ENCODE measurements around the gene SMYD3. TPM values are rescaled to one million over a fixed set of nuclear protein-coding genes. Genes with fewer than 3 reads are reported as not detected.

SMYD3 gene
- total and polyA plus RNA-seq, 2 experiments from 2014 or later: 30.8 to 68.5 TPM

- Histone ChIP-seq H3K4me1 (ENCODE audit: insufficient read depth) (peaks cover 2% of the 10 kb centered on the region), H3K79me2 (no peaks in the 10 kb centered on the region), H3K4me3 (no peak overlapping the region), H3K36me3 (replicated peaks; ENCODE audit: insufficient read depth, low read depth) (no peaks in the 10 kb centered on the region), H3K9me2 (replicated peaks; ENCODE audit: insufficient read depth) (no peaks in the 10 kb centered on the region), H3K4me2 (no peak overlapping the region), H3K9me3 (ENCODE audit: low read depth) (no peaks in the 10 kb centered on the region), H3K27me3 (no peaks in the 10 kb centered on the region), H2AFZ (no peak overlapping the region), H4K20me1 (ENCODE audit: insufficient read depth, poor library complexity, severe bottlenecking) (no peaks in the 10 kb centered on the region), H3K27ac (no peak overlapping the region)
- no peak for DNase-seq (ENCODE audit: low spot score)
- TF ChIP-seq EZH2phosphoT487 (IDR thresholded peaks at IDR 0.05; ENCODE audit: low read depth, severe bottlenecking, unreplicated experiment) (no peak), EZH2 (IDR thresholded peaks at IDR 0.05; ENCODE audit: borderline replicate concordance) (no peak), CTCF (IDR thresholded peaks at IDR 0.05; ENCODE audit: poor library complexity) (no peak)
- WGBS (ENCODE audit: low lambda C conversion rate, missing lambda C conversion rate): 78% methylated on average over 4 of the region's 4 CpGs
Measured at GRCh38 chr1:246160374-246160773, 346.7 kb downstream of the SMYD3 start.

- no peaks in the 10 kb centered on the region for H4K20me1 ChIP-seq (ENCODE audit: insufficient read depth, poor library complexity, severe bottlenecking)
- no peaks in the 10 kb centered on the region for H3K4me1 ChIP-seq (ENCODE audit: insufficient read depth)
- no peak overlapping the region for H3K4me2 ChIP-seq
- 89% methylated on average over 9 of the region's 9 CpGs for WGBS (ENCODE audit: low lambda C conversion rate, missing lambda C conversion rate)
- no peaks in the 10 kb centered on the region for H3K36me3 ChIP-seq (replicated peaks; ENCODE audit: insufficient read depth, low read depth)
- TF ChIP-seq EZH2 (IDR thresholded peaks at IDR 0.05; ENCODE audit: borderline replicate concordance): no peak
- no peak overlapping the region for H3K4me3 ChIP-seq
- H3K9me2 ChIP-seq (replicated peaks; ENCODE audit: insufficient read depth): no peaks in the 10 kb centered on the region
- H3K27me3 ChIP-seq: no peaks in the 10 kb centered on the region
- H3K79me2 ChIP-seq: no peaks in the 10 kb centered on the region
- H2AFZ ChIP-seq: no peak overlapping the region
- H3K9me3 ChIP-seq (ENCODE audit: low read depth): no peaks in the 10 kb centered on the region
- no peak for DNase-seq (ENCODE audit: low spot score)
- no peak overlapping the region for H3K27ac ChIP-seq
Measured at GRCh38 chr1:246159279-246160227, 347.5 kb downstream of the SMYD3 start.

GRCh38 chr1:246158131-246158530 lies 348.9 kb downstream of the SMYD3 start:
- Histone ChIP-seq H3K79me2 (no peaks in the 10 kb centered on the region), H3K27me3 (no peaks in the 10 kb centered on the region), H3K4me1 (ENCODE audit: insufficient read depth) (no peaks in the 10 kb centered on the region), H2AFZ (no peak overlapping the region), H3K4me3 (no peak overlapping the region), H4K20me1 (ENCODE audit: insufficient read depth, poor library complexity, severe bottlenecking) (no peaks in the 10 kb centered on the region), H3K9me2 (replicated peaks; ENCODE audit: insufficient read depth) (no peaks in the 10 kb centered on the region), H3K9me3 (ENCODE audit: low read depth) (no peaks in the 10 kb centered on the region), H3K36me3 (replicated peaks; ENCODE audit: insufficient read depth, low read depth) (no peaks in the 10 kb centered on the region), H3K4me2 (no peak overlapping the region), H3K27ac (no peak overlapping the region)
- TF ChIP-seq CTCF (IDR thresholded peaks at IDR 0.05; ENCODE audit: poor library complexity) (no peak), EZH2phosphoT487 (IDR thresholded peaks at IDR 0.05; ENCODE audit: low read depth, severe bottlenecking, unreplicated experiment) (no peak), EZH2 (IDR thresholded peaks at IDR 0.05; ENCODE audit: borderline replicate concordance) (no peak)
- DNase-seq (ENCODE audit: low spot score): no peak
- whole genome bisulfite sequencing (ENCODE audit: low lambda C conversion rate, missing lambda C conversion rate): 95% methylated on average over 2 of the region's 2 CpGs

- H3K9me3 ChIP-seq (ENCODE audit: low read depth): no peaks in the 10 kb centered on the region
- no peak overlapping the region for H3K4me3 ChIP-seq
- DNase-seq (ENCODE audit: low spot score): no peak
- 84% methylated on average over 2 of the region's 2 CpGs for WGBS (ENCODE audit: low lambda C conversion rate, missing lambda C conversion rate)
- H3K79me2 ChIP-seq: no peaks in the 10 kb centered on the region
- TF ChIP-seq EZH2phosphoT487 (IDR thresholded peaks at IDR 0.05; ENCODE audit: low read depth, severe bottlenecking, unreplicated experiment): no peak
- no peaks in the 10 kb centered on the region for H4K20me1 ChIP-seq (ENCODE audit: insufficient read depth, poor library complexity, severe bottlenecking)
- no peaks in the 10 kb centered on the region for H3K4me1 ChIP-seq (ENCODE audit: insufficient read depth)
- no peaks in the 10 kb centered on the region for H3K36me3 ChIP-seq (replicated peaks; ENCODE audit: insufficient read depth, low read depth)
- H3K9me2 ChIP-seq (replicated peaks; ENCODE audit: insufficient read depth): no peaks in the 10 kb centered on the region
- no peaks in the 10 kb centered on the region for H3K27me3 ChIP-seq
- H3K4me2 ChIP-seq: no peak overlapping the region
- no peak overlapping the region for H2AFZ ChIP-seq
- H3K27ac ChIP-seq: no peak overlapping the region
Measured at GRCh38 chr1:246157516-246157915, 349.6 kb downstream of the SMYD3 start.

Measured in hepatocyte (in vitro differentiated cells).